HL-60 (cell line): Measurements from ENCODE around the gene DYNC1LI1.

Experiments
- DNase-seq, 2 experiments: peaks; one replicate each; pipeline ENCODE4 v3.0.0-alpha.2; 2010 to 2020; ENCODE audit warnings: low read depth in 1 of 2, low spot score in 1 of 2
- H3K27ac ChIP-seq: fragments of 250-450 bp; sonication (Bioruptor Pico); replicated peaks from 2 replicates; pipeline ENCODE4 v1.5.1; 2020; ENCODE audit warnings: mild to moderate bottlenecking, moderate library complexity
- H3K27me3 ChIP-seq: fragments of 250-450 bp; sonication (Bioruptor Pico); 2 replicates; pipeline ENCODE4 v1.5.1; 2021; ENCODE audit warnings: mild to moderate bottlenecking, moderate library complexity; ENCODE audit not compliant: insufficient read depth, poor library complexity, severe bottlenecking
- H3K4me3 ChIP-seq: replicated peaks from 2 replicates; pipeline ENCODE4 v1.5.1; 2011; ENCODE audit warnings: mild to moderate bottlenecking, control low read depth, low read length; ENCODE audit not compliant: insufficient read depth
- CTCF ChIP-seq: IDR thresholded peaks from one replicate; pipeline ENCODE4 v1.5.1; 2011; ENCODE audit warnings: low read length, control low read depth, inconsistent platforms; ENCODE audit not compliant: insufficient read depth
- GABPA ChIP-seq: IDR thresholded peaks from 2 replicates; pipeline ENCODE4 v1.6.1; 2012; ENCODE audit warnings: low read depth
- POLR2AphosphoS5 ChIP-seq: IDR thresholded peaks from 2 replicates; pipeline ENCODE4 v1.6.1; 2012; ENCODE audit warnings: low read depth
- REST ChIP-seq: IDR thresholded peaks from 2 replicates; pipeline ENCODE4 v1.6.1; 2012; ENCODE audit warnings: low read depth; ENCODE audit not compliant: insufficient replicate concordance
- SPI1 ChIP-seq: IDR thresholded peaks from 2 replicates; pipeline ENCODE4 v1.6.1; 2012; ENCODE audit warnings: low read depth, mild to moderate bottlenecking, borderline replicate concordance

Gene DYNC1LI1

GRCh38 chr3:32602206-32602605 lies 31.5 kb upstream of the DYNC1LI1 start:
- TF ChIP-seq SPI1 = no peak
- Histone ChIP-seq H3K27ac (no peak overlapping the region), H3K27me3 (no peaks in the 10 kb centered on the region), H3K4me3 (no peak overlapping the region)
- no peak for DNase-seq

- Histone ChIP-seq H3K27me3 (no peaks in the 10 kb centered on the region), H3K27ac (no peak overlapping the region), H3K4me3 (no peak overlapping the region)
- DNase-seq = no peak
- TF ChIP-seq SPI1 = no peak
- no peak for TF ChIP-seq POLR2AphosphoS5
- no peak for TF ChIP-seq CTCF
- no peak for TF ChIP-seq REST
- no peak for TF ChIP-seq GABPA
These were observed 31.1 kb upstream of the DYNC1LI1 start for GRCh38 chr3:32601722-32602121.

GRCh38 chr3:32597656-32598055 lies 27.0 kb upstream of the DYNC1LI1 start:
- no peak for TF ChIP-seq REST
- no peak for TF ChIP-seq POLR2AphosphoS5
- TF ChIP-seq GABPA = no peak
- no peak for TF ChIP-seq CTCF
- TF ChIP-seq SPI1 = no peak
- DNase-seq = no peak
- no peak overlapping the region for H3K27ac ChIP-seq
- no peak overlapping the region for H3K4me3 ChIP-seq
- no peaks in the 10 kb centered on the region for H3K27me3 ChIP-seq

- Histone ChIP-seq H3K27ac (no peak overlapping the region), H3K27me3 (no peaks in the 10 kb centered on the region), H3K4me3 (no peak overlapping the region)
- DNase-seq = no peak
- TF ChIP-seq CTCF (no peak), REST (no peak), SPI1 (no peak), GABPA (no peak), POLR2AphosphoS5 (no peak)
These were observed 26.3 kb upstream of the DYNC1LI1 start for GRCh38 chr3:32596909-32597369.
